Endothelial cell of umbilical vein (primary cell): ENCODE measurements around the gene SDK2. TPM values are rescaled to one million over a fixed set of nuclear protein-coding genes. Genes with fewer than 3 reads are reported as not detected.

ENCODE experiments used
- BruUV-seq: library from RNA; stranded (reverse); fragments of 400-500 nt; replicated peaks from 2 replicates; lab custom pipeline; 2021; lab: Mats Ljungman, UMichigan
- CTCF ChIA-PET: fragments of 300-600, 350-600 bp; sonication (Branson Sonifier 250); formaldehyde crosslinking; loops from one replicate; lab custom pipeline; 2021; ENCODE audit warnings: antibody characterized with exemption, inconsistent platforms; lab: Charles Lee
- POLR2A ChIA-PET: fragments of 300-600, 350-600 bp; sonication (Branson Sonifier 250); formaldehyde crosslinking; loops from one replicate; lab custom pipeline; 2021; ENCODE audit warnings: antibody characterized with exemption, inconsistent platforms; lab: Charles Lee
- DNase-seq: peaks from one replicate; pipeline ENCODE4 v3.0.0-alpha.2; 2011; ENCODE audit warnings: low read depth, low spot score
- FAIRE-seq: peaks from 2 replicates; lab custom pipeline; 2011; peaks lifted over from hg19 to GRCh38; lab: Jason Lieb, UNC
- H2AFZ ChIP-seq: 2 replicates; pipeline ENCODE4 v1.6.0; 2012; ENCODE audit warnings: low read depth, low read length, control low read depth, inconsistent platforms
- H3K27ac ChIP-seq: 2 replicates; pipeline ENCODE4 v1.5.1; 2011; ENCODE audit warnings: low read depth, mild to moderate bottlenecking, control low read depth, low read length, moderate library complexity; ENCODE audit not compliant: insufficient read depth
- H3K27me3 ChIP-seq, 2 experiments: 2 replicates each; pipeline versions ENCODE4 v1.6.0 to v1.6.1; 2011; ENCODE audit warnings: low read length in 2 of 2, mixed read lengths in 1 of 2; ENCODE audit not compliant: control insufficient read depth in 2 of 2, insufficient read depth in 2 of 2
- H3K36me3 ChIP-seq, 2 experiments: 2 replicates in 1 of 2; 3 replicates in 1 of 2; pipeline ENCODE4 v1.5.1; 2011; ENCODE audit warnings: low read length in 2 of 2, mild to moderate bottlenecking in 1 of 2, moderate library complexity in 1 of 2; ENCODE audit not compliant: control insufficient read depth in 2 of 2, insufficient read depth in 2 of 2; ENCODE audit errors: extremely low read depth in 1 of 2
- H3K4me1 ChIP-seq: 3 replicates; pipeline ENCODE4 v1.5.1; 2011; ENCODE audit warnings: mild to moderate bottlenecking, low read length; ENCODE audit not compliant: control insufficient read depth, insufficient read depth; ENCODE audit errors: extremely low read depth
- H3K4me2 ChIP-seq: 2 replicates; pipeline ENCODE4 v1.6.1; 2011; ENCODE audit warnings: low read length, control low read depth, mixed read lengths; ENCODE audit not compliant: insufficient read depth
- H3K4me3 ChIP-seq, 3 experiments: fragments of 200-600 bp in 1 of 3; sonication (generic), shearing (Covaris generic) in 1 of 3; replicated peaks in 1 of 3; 2 replicates each; pipeline ENCODE4 v1.5.1; 2011 to 2016; ENCODE audit warnings: control low read depth in 3 of 3, low read length in 3 of 3, mild to moderate bottlenecking in 2 of 3, inconsistent platforms in 1 of 3, low read depth in 1 of 3, moderate library complexity in 1 of 3; ENCODE audit not compliant: insufficient read depth in 1 of 3
- H3K79me2 ChIP-seq: 2 replicates; pipeline ENCODE4 v1.6.0; 2012; ENCODE audit warnings: low read length, inconsistent platforms; ENCODE audit not compliant: control insufficient read depth, insufficient read depth
- H3K9ac ChIP-seq: replicated peaks from 2 replicates; pipeline ENCODE3; 2011; ENCODE audit warnings: low read length, control low read depth; ENCODE audit not compliant: insufficient read depth; ENCODE audit errors: extremely low read depth
- H3K9me1 ChIP-seq: replicated peaks from 3 replicates; pipeline ENCODE4 v1.6.0; 2011; ENCODE audit warnings: mild to moderate bottlenecking, low read length; ENCODE audit not compliant: control insufficient read depth, insufficient read depth; ENCODE audit errors: extremely low read depth
- H3K9me3 ChIP-seq: replicated peaks from 2 replicates; pipeline ENCODE4 v1.5.1; 2012; ENCODE audit warnings: low read length, inconsistent platforms; ENCODE audit not compliant: control insufficient read depth, insufficient read depth
- H4K20me1 ChIP-seq: replicated peaks from 2 replicates; pipeline ENCODE3; 2011; ENCODE audit warnings: mild to moderate bottlenecking, low read length; ENCODE audit not compliant: control insufficient read depth, insufficient read depth; ENCODE audit errors: extremely low read depth
- CTCF ChIP-seq, 2 donors: IDR thresholded peaks; 1 replicate in 1 of 2; 2 replicates in 1 of 2; pipeline ENCODE4 v1.5.1; 2011; ENCODE audit warnings: low read length in 2 of 2, mild to moderate bottlenecking in 2 of 2, moderate library complexity in 2 of 2, control low read depth in 1 of 2, inconsistent platforms in 1 of 2, low read depth in 1 of 2; ENCODE audit not compliant: insufficient read depth in 1 of 2; ENCODE audit errors: extremely low read depth in 1 of 2
- EZH2 ChIP-seq: IDR thresholded peaks from 2 replicates; pipeline ENCODE4 v1.6.1; 2012; ENCODE audit warnings: borderline replicate concordance, low read depth, mild to moderate bottlenecking, moderate library complexity, low read length, inconsistent platforms; ENCODE audit not compliant: severe bottlenecking
- FOS ChIP-seq: IDR thresholded peaks from 2 replicates; pipeline ENCODE4 v1.6.1; 2011; ENCODE audit warnings: mild to moderate bottlenecking, low read length, moderate library complexity, borderline replicate concordance; ENCODE audit not compliant: insufficient read depth
- GATA2 ChIP-seq: IDR thresholded peaks from 2 replicates; pipeline ENCODE4 v1.7.0; 2011; ENCODE audit warnings: low read depth, mild to moderate bottlenecking, moderate library complexity, mixed read lengths, low read length; ENCODE audit not compliant: insufficient read length, insufficient read depth
- JUN ChIP-seq: IDR thresholded peaks from 2 replicates; pipeline ENCODE4 v1.6.1; 2011; ENCODE audit warnings: borderline replicate concordance, low read depth; ENCODE audit not compliant: insufficient read length, insufficient read depth
- MYC ChIP-seq: IDR thresholded peaks from one replicate; pipeline ENCODE4 v1.6.1; 2011; ENCODE audit warnings: mild to moderate bottlenecking, low read depth, low read length
- POLR2A ChIP-seq: IDR thresholded peaks from 2 replicates; pipeline ENCODE4 v1.6.1; 2012; ENCODE audit warnings: low read depth, mild to moderate bottlenecking, control low read depth, low read length
- POLR2AphosphoS5 ChIP-seq: IDR thresholded peaks from 2 replicates; pipeline ENCODE4 v1.6.1; 2012; ENCODE audit warnings: low read depth, mild to moderate bottlenecking, control low read depth, low read length, moderate library complexity; ENCODE audit not compliant: insufficient read depth
- dilution Hi-C: fragments of 300-500 bp; cut with MboI; formaldehyde crosslinking; loops from one replicate; pipeline ENCODE4 v1.15.0; 2019; ENCODE audit warnings: low sequenced_read_pairs; ENCODE audit not compliant: extremely low pct_ligation_motif_present
- intact Hi-C: fragments of 100-400 bp; cut with micrococcal nuclease; formaldehyde crosslinking; loops from one replicate; pipeline ENCODE4 v1.10.0; 2022
- polyA plus RNA-seq, 4 experiments: library from polyadenylated mRNA; depleted of rRNA in 3 of 4; stranded (reverse) in 3 of 4; unstranded in 1 of 4; fragments of >200 nt; gene quantifications; 2 replicates each; pipeline versions ENCODE4 v1.2.1 to v1.2.3, GENCODE V29; 2011 to 2012; ENCODE audit warnings: missing spikeins in 1 of 4
- total RNA-seq: library from RNA; stranded (reverse); gene quantifications from 2 replicates; pipeline ENCODE4 v1.2.3, GENCODE V29; 2021
- TF ChIP-seq, protein P1 (sequence below): IDR thresholded peaks from 2 replicates; pipeline ENCODE4 v1.6.1; 2011; ENCODE audit not compliant: insufficient read depth, insufficient read length

Gene SDK2
- total and polyA plus RNA-seq, 2 donors (not counting 3 experiments of a cell fraction or from before 2014, with no cell fraction given), result not detected

DNA sequence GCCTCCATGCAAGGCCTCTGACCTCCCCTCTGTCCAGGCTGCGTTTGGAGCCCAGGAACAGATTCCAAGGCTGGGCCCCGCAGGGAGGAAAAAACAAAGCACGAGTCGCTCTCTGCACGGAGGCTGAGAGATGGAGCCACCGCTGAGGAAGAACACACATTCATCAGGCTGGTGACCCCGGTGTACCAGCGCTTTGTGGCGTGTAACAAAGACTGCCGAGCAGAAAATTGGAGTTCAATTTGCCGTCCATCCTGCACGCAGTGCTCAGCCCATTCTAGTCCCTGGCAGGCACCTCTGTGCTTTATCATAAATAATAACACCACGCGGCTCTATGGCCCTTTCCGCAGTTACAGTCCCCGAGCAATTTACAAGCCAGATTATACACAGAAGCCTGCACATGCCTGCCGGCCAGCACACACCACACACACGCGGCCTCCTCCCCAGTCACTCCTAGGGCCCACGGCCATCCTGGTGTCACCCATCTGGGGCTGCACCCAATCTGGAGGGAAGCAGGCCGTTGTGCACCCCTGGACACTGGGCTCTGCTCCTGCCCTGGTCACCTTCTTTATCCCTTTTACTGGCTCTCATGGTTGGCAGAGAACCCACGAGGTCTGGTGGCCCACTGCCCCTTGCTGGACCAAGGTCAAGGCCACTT, 124.4 kb downstream of the SDK2 start:
- Histone ChIP-seq H3K27ac (no peak overlapping the region), H3K79me2 (no peaks in the 10 kb centered on the region), H3K4me3 (no peak overlapping the region), H3K9me3 (no peaks in the 10 kb centered on the region), H2AFZ (no peak overlapping the region), H3K27me3 (no peaks in the 10 kb centered on the region), H4K20me1 (no peaks in the 10 kb centered on the region), H3K4me1 (no peaks in the 10 kb centered on the region), H3K4me2 (no peak overlapping the region), H3K9ac (no peak overlapping the region), H3K36me3 (no peaks in the 10 kb centered on the region), H3K9me1 (no peaks in the 10 kb centered on the region)
- no TSS peak for BruUV-seq
- TF ChIP-seq MYC, result no peak
- no peak for TF ChIP-seq POLR2AphosphoS5
- TF ChIP-seq JUN, result no peak
- no peak for TF ChIP-seq GATA2
- no peak for TF ChIP-seq FOS
- TF ChIP-seq EZH2, result no peak
- TF ChIP-seq POLR2A, result no peak
- no peak for TF ChIP-seq CTCF (IDR thresholded peaks at IDR 0.05; ENCODE audit: extremely low read depth in 1 of 2, insufficient read depth in 1 of 2, low read depth in 1 of 2, low read length in 2 of 2)
- TF ChIP-seq, protein P1, sequence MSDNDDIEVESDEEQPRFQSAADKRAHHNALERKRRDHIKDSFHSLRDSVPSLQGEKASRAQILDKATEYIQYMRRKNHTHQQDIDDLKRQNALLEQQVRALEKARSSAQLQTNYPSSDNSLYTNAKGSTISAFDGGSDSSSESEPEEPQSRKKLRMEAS, result no peak
- CTCF ChIA-PET, result no interaction called here
- intact Hi-C loops, result no loop called here
- POLR2A ChIA-PET, result no interaction called here
- FAIRE-seq (no peak), DNase-seq (no peak)
- dilution Hi-C loops, result no loop called here
